Thyroid gland (tissue), 4 donors: ENCODE measurements around the gene DIP2C. TPM values are rescaled to one million over a fixed set of nuclear protein-coding genes. Genes with fewer than 3 reads are reported as not detected.

Experiments
- DNase-seq, 2 donors: peaks; one replicate each; pipeline ENCODE4 v3.0.0-alpha.2; 2019
- H3K27ac ChIP-seq, 3 donors: fragments of 200-600 bp; sonication (generic); 1 replicate in 2 of 3; 2 replicates in 1 of 3; pipeline ENCODE4 v1.5.1; 2016 to 2019; ENCODE audit warnings: mild to moderate bottlenecking in 1 of 3, moderate library complexity in 1 of 3
- H3K27me3 ChIP-seq: fragments of 200-600 bp; sonication (generic); one replicate; pipeline ENCODE4 v1.5.1; 2019
- H3K36me3 ChIP-seq, 2 donors: fragments of 200-600 bp; sonication (generic); one replicate each; pipeline ENCODE4 v1.5.1; 2016 to 2019
- H3K4me1 ChIP-seq, 2 donors: fragments of 200-600 bp; sonication (generic); one replicate each; pipeline ENCODE4 v1.5.1; 2017 to 2019
- H3K4me3 ChIP-seq, 3 donors: fragments of 200-600 bp; sonication (generic); replicated peaks in 1 of 3; 1 replicate in 2 of 3; 2 replicates in 1 of 3; pipeline ENCODE4 v1.5.1; 2016; ENCODE audit warnings: mild to moderate bottlenecking in 1 of 3
- H3K9me3 ChIP-seq: fragments of 200-600 bp; sonication (generic); one replicate; pipeline ENCODE4 v1.5.1; 2017
- POLR2A ChIP-seq, 2 donors: fragments of 450-650 bp; IDR thresholded peaks; one replicate each; pipeline ENCODE4 v1.6.1; 2017; ENCODE audit warnings: antibody characterized with exemption in 2 of 2, mild to moderate bottlenecking in 2 of 2, moderate library complexity in 1 of 2
- WGBS, 2 donors: methylation state at CpG; one replicate each; pipeline ENCODE4 v1.1.5; 2017; 5-methylcytosine and 5-hydroxymethylcytosine counted together
- intact Hi-C: fragments of 100-400 bp; cut with DNase I; formaldehyde crosslinking; loops from one replicate; pipeline ENCODE4 v1.15.1; 2023
- total RNA-seq, 4 donors: library from RNA; depleted of rRNA; stranded (reverse); fragments of >200 nt; gene quantifications; one replicate each; pipeline ENCODE4 v1.2.3, GENCODE V29; 2016
- TF ChIP-seq, protein P1 (sequence below), 6 experiments: fragments of 200-600 bp in 3 of 6; fragments of 450-650 bp in 3 of 6; sonication (generic) in 3 of 6; IDR thresholded peaks; one replicate each; pipeline ENCODE4 v1.5.1; 2016 to 2019; ENCODE audit warnings: antibody characterized with exemption in 6 of 6, mild to moderate bottlenecking in 2 of 6, inconsistent platforms in 1 of 6, moderate library complexity in 1 of 6

The DIP2C gene
- total RNA-seq, 4 donors from 2014 or later, result 11.4 to 14.6 (median 12.3) TPM

DNA sequence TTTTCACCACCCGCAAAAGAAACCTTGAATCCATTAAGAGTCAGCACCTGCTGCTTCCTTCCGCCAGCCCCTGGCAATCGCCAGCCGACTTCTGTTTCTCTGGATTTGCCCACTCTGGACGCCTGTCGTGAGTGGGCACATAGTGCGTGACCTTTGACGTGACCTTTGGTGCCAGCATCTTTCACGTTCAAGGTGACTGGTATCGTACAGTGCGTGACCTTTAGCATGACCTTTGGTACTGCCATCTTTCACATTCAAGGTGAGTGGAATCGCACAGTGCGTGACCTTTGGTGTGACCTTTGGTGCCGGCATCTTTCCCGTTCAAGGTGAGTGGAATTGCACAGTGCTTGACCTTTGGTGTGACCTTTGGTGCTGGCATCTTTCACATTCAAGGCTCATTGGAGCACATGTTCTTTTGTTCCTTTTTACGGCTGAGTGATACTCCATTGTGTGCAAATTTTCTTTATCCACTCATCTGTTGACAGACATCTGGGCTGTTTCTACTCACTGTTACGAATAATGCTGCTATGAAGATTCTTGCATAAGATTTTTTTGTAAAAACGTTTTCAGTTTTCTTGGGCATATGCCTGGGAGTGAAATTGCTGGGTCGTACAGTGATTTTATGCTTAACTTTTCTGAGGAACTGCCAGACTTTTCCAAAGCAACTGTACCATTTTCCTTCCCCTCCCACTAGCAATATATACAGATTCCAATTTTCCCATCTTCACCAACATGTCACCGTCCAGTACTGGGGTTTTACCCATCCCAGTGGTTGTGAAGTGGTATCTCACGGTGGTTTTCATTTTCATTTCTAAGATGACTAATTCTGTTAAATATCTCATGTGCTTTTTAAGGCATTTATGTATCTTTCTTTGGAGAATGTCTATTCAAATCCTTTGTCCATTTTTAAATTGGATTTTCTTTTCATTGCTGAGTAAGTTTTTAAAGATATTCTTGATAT lies 145.3 kb downstream of the DIP2C start:
- DNase-seq, result no peak
- no peaks in the 10 kb centered on the region for H3K36me3 ChIP-seq
- intact Hi-C loops, result no loop called here
- no peaks in the 10 kb centered on the region for H3K27me3 ChIP-seq
- H3K27ac ChIP-seq, result no peak overlapping the region
- TF ChIP-seq, protein P1, sequence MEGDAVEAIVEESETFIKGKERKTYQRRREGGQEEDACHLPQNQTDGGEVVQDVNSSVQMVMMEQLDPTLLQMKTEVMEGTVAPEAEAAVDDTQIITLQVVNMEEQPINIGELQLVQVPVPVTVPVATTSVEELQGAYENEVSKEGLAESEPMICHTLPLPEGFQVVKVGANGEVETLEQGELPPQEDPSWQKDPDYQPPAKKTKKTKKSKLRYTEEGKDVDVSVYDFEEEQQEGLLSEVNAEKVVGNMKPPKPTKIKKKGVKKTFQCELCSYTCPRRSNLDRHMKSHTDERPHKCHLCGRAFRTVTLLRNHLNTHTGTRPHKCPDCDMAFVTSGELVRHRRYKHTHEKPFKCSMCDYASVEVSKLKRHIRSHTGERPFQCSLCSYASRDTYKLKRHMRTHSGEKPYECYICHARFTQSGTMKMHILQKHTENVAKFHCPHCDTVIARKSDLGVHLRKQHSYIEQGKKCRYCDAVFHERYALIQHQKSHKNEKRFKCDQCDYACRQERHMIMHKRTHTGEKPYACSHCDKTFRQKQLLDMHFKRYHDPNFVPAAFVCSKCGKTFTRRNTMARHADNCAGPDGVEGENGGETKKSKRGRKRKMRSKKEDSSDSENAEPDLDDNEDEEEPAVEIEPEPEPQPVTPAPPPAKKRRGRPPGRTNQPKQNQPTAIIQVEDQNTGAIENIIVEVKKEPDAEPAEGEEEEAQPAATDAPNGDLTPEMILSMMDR (IDR thresholded peaks at IDR 0.05), result no peak
- TF ChIP-seq POLR2A (IDR thresholded peaks at IDR 0.05), result no peak
- no peak overlapping the region for H3K4me3 ChIP-seq
- H3K4me1 ChIP-seq, result peaks cover 23 to 33% of the 10 kb centered on the region in 2 donors
- H3K9me3 ChIP-seq, result no peaks in the 10 kb centered on the region
- 94 to 95% methylated on average over 21 of the region's 21 CpGs for WGBS, 2 donors

DNA sequence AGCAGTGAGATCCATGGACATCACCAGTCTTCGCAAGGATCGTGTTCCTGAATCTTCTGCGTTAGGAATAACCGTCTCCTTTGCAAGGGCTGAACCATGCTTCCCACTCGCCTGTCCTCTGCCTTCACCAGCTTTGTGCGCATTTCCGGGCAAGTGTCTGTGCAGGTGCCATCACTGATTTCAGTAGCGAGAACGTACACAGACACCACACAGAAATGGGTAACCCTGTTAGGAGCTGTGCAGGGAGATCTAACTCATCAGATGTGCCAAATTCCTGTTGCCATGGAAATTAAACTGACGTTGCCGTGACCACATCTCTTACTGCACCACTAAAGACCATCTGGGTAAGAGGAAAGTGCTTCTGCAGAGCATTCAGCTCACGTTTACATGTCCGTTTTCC lies 146.3 kb downstream of the DIP2C start:
- intact Hi-C loops, result no loop called here
- no peaks in the 10 kb centered on the region for H3K36me3 ChIP-seq
- no peak overlapping the region for H3K27ac ChIP-seq
- no peak for TF ChIP-seq POLR2A (IDR thresholded peaks at IDR 0.05)
- TF ChIP-seq, protein P1 (IDR thresholded peaks at IDR 0.05), result no peak
- WGBS, 2 donors, result 95 to 97% methylated on average over 13 of the region's 13 CpGs
- no peak overlapping the region for H3K4me3 ChIP-seq
- peaks cover 23 to 32% of the 10 kb centered on the region in 2 donors for H3K4me1 ChIP-seq
- no peak for DNase-seq
- no peaks in the 10 kb centered on the region for H3K9me3 ChIP-seq
- H3K27me3 ChIP-seq, result no peaks in the 10 kb centered on the region

DNA sequence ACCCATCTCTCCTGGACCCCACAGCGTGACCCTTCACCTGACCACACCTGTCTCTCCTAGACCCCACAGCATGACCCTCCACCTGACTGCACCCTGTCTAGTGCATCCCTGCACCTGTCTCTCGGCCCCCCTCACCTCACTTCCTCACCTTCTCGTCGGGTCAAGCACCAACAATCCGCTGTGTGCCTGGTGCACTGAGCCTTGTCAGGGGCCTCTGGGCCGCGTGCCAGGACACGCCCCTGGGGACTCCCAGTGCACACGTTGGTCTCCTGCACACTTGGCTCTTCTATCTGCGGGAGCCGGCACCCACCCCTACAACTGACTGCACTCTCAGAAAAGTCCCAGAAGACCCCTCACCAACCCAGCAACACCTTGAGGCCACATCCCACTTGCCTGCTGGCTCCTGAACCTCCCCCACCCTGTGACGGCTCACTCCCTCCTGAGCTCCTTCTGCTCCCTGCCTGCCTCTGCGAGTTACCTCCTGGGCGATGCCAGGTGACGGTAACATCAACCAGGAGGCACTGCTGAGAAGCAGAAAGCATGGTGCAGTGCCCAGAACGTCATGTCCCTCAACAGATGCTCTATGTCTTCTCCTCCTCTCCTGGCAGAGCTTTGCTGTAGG lies 147.6 kb downstream of the DIP2C start:
- Histone ChIP-seq H3K36me3 (no peaks in the 10 kb centered on the region), H3K27me3 (no peaks in the 10 kb centered on the region), H3K9me3 (no peaks in the 10 kb centered on the region), H3K4me1 (peaks cover 19 to 20% of the 10 kb centered on the region in 2 donors), H3K4me3 (no peak overlapping the region), H3K27ac (no peak overlapping the region)
- no peak for TF ChIP-seq POLR2A (IDR thresholded peaks at IDR 0.05)
- TF ChIP-seq, protein P1 (IDR thresholded peaks at IDR 0.05), result no peak
- intact Hi-C loops, result no loop called here
- peak; percentile 87 to 89 for DNase-seq
- 39 to 46% methylated on average over 16 of the region's 16 CpGs for WGBS, 2 donors

DNA sequence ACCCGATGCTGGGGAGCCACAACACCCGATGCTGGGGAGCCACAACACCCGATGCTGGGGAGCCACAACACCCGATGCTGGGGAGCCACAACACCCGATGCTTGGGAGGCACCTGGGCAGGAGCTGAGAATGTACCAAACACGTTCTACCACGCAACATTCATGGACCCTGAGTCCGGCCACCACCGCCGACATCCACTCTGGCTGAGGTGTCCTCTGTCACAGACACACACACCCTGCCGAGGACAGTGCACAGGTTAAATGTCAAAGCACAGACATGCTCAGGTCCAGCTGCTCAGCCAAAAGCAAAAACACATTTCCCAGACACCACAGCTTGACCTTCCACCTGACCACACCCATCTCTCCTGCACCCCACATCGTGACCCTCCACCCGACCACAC lies 148.4 kb downstream of the DIP2C start:
- Histone ChIP-seq H3K27me3 (no peaks in the 10 kb centered on the region), H3K4me1 (peaks cover 11 to 14% of the 10 kb centered on the region in 2 donors), H3K4me3 (no peak overlapping the region), H3K9me3 (no peaks in the 10 kb centered on the region), H3K36me3 (no peaks in the 10 kb centered on the region), H3K27ac (no peak overlapping the region)
- 86 to 91% methylated on average over 6 to 10 of the region's 13 CpGs for WGBS, 2 donors
- no peak for TF ChIP-seq POLR2A (IDR thresholded peaks at IDR 0.05)
- TF ChIP-seq, protein P1 (IDR thresholded peaks at IDR 0.05), result no peak
- no peak for DNase-seq
- intact Hi-C loops, result no loop called here

DNA sequence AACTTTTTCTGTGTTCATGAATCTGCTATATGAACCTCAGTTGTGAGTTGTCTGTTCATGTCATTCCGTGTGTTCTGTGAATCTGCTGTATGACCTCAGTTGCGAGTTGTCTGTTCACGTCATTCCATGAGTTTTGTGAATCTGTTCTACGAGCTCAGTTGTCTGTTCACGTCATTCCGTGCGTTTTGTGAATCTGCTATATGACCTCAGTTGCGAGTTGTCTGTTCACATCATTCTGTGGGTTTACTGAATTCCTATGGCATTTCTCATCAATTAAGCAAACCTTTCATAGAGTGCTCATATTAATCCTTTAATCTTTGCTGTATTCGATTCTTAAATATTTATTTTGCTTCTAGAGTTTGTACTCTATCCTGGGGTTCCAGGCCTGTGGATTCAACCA lies 150.6 kb downstream of the DIP2C start:
- TF ChIP-seq, protein P1 (IDR thresholded peaks at IDR 0.05), result no peak
- TF ChIP-seq POLR2A (IDR thresholded peaks at IDR 0.05), result no peak
- 94 to 95% methylated on average over 9 of the region's 9 CpGs for WGBS, 2 donors
- Histone ChIP-seq H3K4me3 (no peak overlapping the region), H3K9me3 (no peaks in the 10 kb centered on the region), H3K27ac (no peak overlapping the region), H3K27me3 (no peaks in the 10 kb centered on the region), H3K4me1 (peaks cover 8 to 9% of the 10 kb centered on the region in 2 donors), H3K36me3 (no peaks in the 10 kb centered on the region)
- no peak for DNase-seq
- intact Hi-C loops, result no loop called here
